ENCODE data around the gene PRKCB.

DNA sequence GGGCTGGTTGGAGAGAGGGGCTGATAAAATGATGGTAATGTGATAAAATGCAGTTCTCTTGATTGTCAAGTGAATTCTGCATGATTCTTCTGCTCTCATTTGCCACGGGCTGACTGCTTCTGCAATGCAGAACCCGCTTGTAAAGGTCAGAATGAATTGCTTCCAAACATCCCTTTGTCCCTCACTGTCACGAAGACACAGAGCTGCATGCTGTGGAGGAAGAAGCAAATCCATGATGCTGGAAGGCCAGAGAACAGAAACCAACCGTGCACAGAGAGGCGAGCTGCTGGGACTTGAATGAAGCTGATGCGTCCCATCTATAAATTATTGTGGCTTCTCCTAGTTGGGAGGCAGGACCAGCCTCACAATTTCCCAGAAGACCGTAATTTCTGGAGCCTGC is 171.6 kb downstream of the PRKCB start:
- TF ChIP-seq EZH2phosphoT487 (IDR thresholded peaks at IDR 0.05; ENCODE audit: unreplicated experiment): no peak
- TF ChIP-seq CTCF (conservative IDR thresholded peaks at IDR 0.05; ENCODE audit: low read depth in 2 of 2): no peak
- no peak for TF ChIP-seq POLR2AphosphoS5 (IDR thresholded peaks at IDR 0.05; ENCODE audit: low read depth)
